HepG2 (cell line): ENCODE data around the gene LTBR. TPM values are rescaled to one million over a fixed set of nuclear protein-coding genes. Genes with fewer than 3 reads are reported as not detected.

Experiments
- ATF3 ChIP-seq: sonication (generic); formaldehyde crosslinking; IDR thresholded peaks from 2 replicates; pipeline ENCODE4 v1.4.0; 2020; ENCODE audit warnings: missing genetic modification reagents
- CBX5 ChIP-seq: sonication (generic); formaldehyde crosslinking; IDR thresholded peaks from 2 replicates; pipeline ENCODE4 v1.4.0; 2020; ENCODE audit warnings: missing genetic modification reagents, borderline replicate concordance
- ELF1 ChIP-seq: sonication (generic); formaldehyde crosslinking; IDR thresholded peaks from 2 replicates; pipeline ENCODE4 v1.4.0; 2020; ENCODE audit warnings: missing genetic modification reagents
- JUND ChIP-seq: sonication (generic); formaldehyde crosslinking; IDR thresholded peaks from 2 replicates; pipeline ENCODE4 v1.8.0; 2022; ENCODE audit warnings: mild to moderate bottlenecking, missing genetic modification reagents
- MXI1 ChIP-seq: IDR thresholded peaks from 3 replicates; pipeline ENCODE4 v1.6.1; 2012; ENCODE audit warnings: low read depth, low read length, inconsistent platforms, borderline replicate concordance
- PHF8 ChIP-seq: sonication (generic); formaldehyde crosslinking; IDR thresholded peaks from 2 replicates; pipeline ENCODE4 v1.5.0; 2020; ENCODE audit warnings: missing genetic modification reagents
- PLSCR1 ChIP-seq: sonication (generic); formaldehyde crosslinking; IDR thresholded peaks from 2 replicates; pipeline ENCODE4 v1.5.0; 2020; ENCODE audit warnings: missing genetic modification reagents, mild to moderate bottlenecking, borderline replicate concordance
- REPIN1 ChIP-seq: sonication (generic); formaldehyde crosslinking; IDR thresholded peaks from 2 replicates; pipeline ENCODE4 v1.8.0; 2022; ENCODE audit warnings: missing genetic modification reagents, low read depth, mild to moderate bottlenecking, borderline replicate concordance
- RORA ChIP-seq: sonication (generic); formaldehyde crosslinking; IDR thresholded peaks from 2 replicates; pipeline ENCODE4 v1.5.0; 2020; ENCODE audit warnings: mild to moderate bottlenecking, missing genetic modification reagents, moderate library complexity
- SAFB2 ChIP-seq: sonication (generic); formaldehyde crosslinking; IDR thresholded peaks from 2 replicates; pipeline ENCODE4 v1.5.1; 2020; ENCODE audit warnings: missing genetic modification reagents, low read depth, mild to moderate bottlenecking, borderline replicate concordance
- STAG1 ChIP-seq: sonication (generic); formaldehyde crosslinking; IDR thresholded peaks from 2 replicates; pipeline ENCODE4 v1.4.0; 2020; ENCODE audit warnings: missing genetic modification reagents
- STAT6 ChIP-seq: sonication (generic); formaldehyde crosslinking; IDR thresholded peaks from 2 replicates; pipeline ENCODE4 v1.4.0; 2020; ENCODE audit warnings: missing genetic modification reagents, mild to moderate bottlenecking, borderline replicate concordance
- ZHX1 ChIP-seq: sonication (generic); formaldehyde crosslinking; IDR thresholded peaks from 2 replicates; pipeline ENCODE4 v1.8.1; 2022; ENCODE audit warnings: low read depth, mild to moderate bottlenecking, missing genetic modification reagents
- ZNF430 ChIP-seq: sonication (generic); formaldehyde crosslinking; IDR thresholded peaks from 2 replicates; pipeline ENCODE4 v1.9.0; 2021; ENCODE audit warnings: mild to moderate bottlenecking, missing genetic modification reagents
- ZNF468 ChIP-seq: sonication (generic); formaldehyde crosslinking; IDR thresholded peaks from 2 replicates; pipeline ENCODE4 v1.8.0; 2022; ENCODE audit warnings: mild to moderate bottlenecking, moderate library complexity, missing genetic modification reagents
- ZNF512B ChIP-seq: sonication (generic); formaldehyde crosslinking; IDR thresholded peaks from 2 replicates; pipeline ENCODE4 v1.5.1; 2020; ENCODE audit warnings: missing genetic modification reagents, mild to moderate bottlenecking, borderline replicate concordance
- ZNF674 ChIP-seq: sonication (generic); formaldehyde crosslinking; IDR thresholded peaks from 2 replicates; pipeline ENCODE4 v1.5.0; 2020; ENCODE audit warnings: low read depth, mild to moderate bottlenecking, missing genetic modification reagents
- ZSCAN21 ChIP-seq: sonication (generic); formaldehyde crosslinking; IDR thresholded peaks from 2 replicates; pipeline ENCODE4 v1.8.0; 2022; ENCODE audit warnings: mild to moderate bottlenecking, missing genetic modification reagents, moderate library complexity, borderline replicate concordance
- polyA plus RNA-seq, 8 experiments: library from polyadenylated mRNA; depleted of rRNA in 3 of 8; stranded (reverse) in 7 of 8; unstranded in 1 of 8; fragments of >200 nt; fragmentation: Illumina TruSeq in 4 of 8; extraction: Trizol in 4 of 8; gene quantifications; 2 replicates each; pipeline versions ENCODE4 v1.2.1 to v1.2.3, GENCODE V29; 2011 to 2016; ENCODE audit warnings: low read depth in 4 of 8, missing spikeins in 1 of 8, mixed read lengths in 1 of 8; ENCODE audit not compliant: insufficient read depth in 1 of 8
- total RNA-seq, 5 experiments: library from RNA; depleted of rRNA; stranded (reverse); fragments of >200 nt; fragmentation: Illumina TruSeq; extraction: Trizol; gene quantifications; 2 replicates each; pipeline ENCODE4 v1.2.3, GENCODE V29; 2016; ENCODE audit warnings: low read depth in 1 of 5

Gene LTBR
- total and polyA plus RNA-seq, 2 of the 13 experiments (the other 11 are each of a cell fraction or from before 2014, with no cell fraction given): 31.4 to 34.8 TPM

GRCh38 chr12:6372403-6373003 lies 11.5 kb upstream of the LTBR start (continued):
- TF ChIP-seq ZNF674 (no peak), ELF1 (CRISPR knock-in tag) (peak; percentile 55; the same call in 1 of the 2 replicates), STAG1 (CRISPR knock-in tag) (0 out of 2 replicates have a peak, but pooled peaks have one; percentile 10), ZHX1 (CRISPR knock-in tag) (no peak), ZNF512B (CRISPR knock-in tag) (peak; percentile 31; the same call in 1 of the 2 replicates), PLSCR1 (CRISPR knock-in tag) (no peak), JUND (CRISPR knock-in tag) (no peak), ZSCAN21 (no peak), STAT6 (CRISPR knock-in tag) (no peak), PHF8 (no peak), SAFB2 (CRISPR knock-in tag) (no peak; the same call in 1 of the 2 replicates), ZNF468 (no peak), MXI1 (peak; percentile 57; the same call in 1 of the 3 replicates), ZNF430 (no peak), REPIN1 (CRISPR knock-in tag) (no peak), ATF3 (CRISPR knock-in tag) (no peak), CBX5 (no peak; the same call in 1 of the 2 replicates), RORA (no peak)
